RPMI7951 (cell line): ENCODE data around the gene PTPRN2. TPM values are rescaled to one million over a fixed set of nuclear protein-coding genes. Genes with fewer than 3 reads are reported as not detected.

Source experiments
- DNase-seq: peaks from one replicate; pipeline ENCODE4 v3.0.0-alpha.2; 2012; ENCODE audit warnings: low read depth
- total RNA-seq: library from RNA; depleted of rRNA; stranded (reverse); fragments of >200 nt; shearing (Covaris generic); gene quantifications from 2 replicates; pipeline ENCODE4 v1.2.3, GENCODE V29; 2014

Gene PTPRN2
- total RNA-seq, 1 experiment from 2014 or later, result 9.0 TPM

DNA sequence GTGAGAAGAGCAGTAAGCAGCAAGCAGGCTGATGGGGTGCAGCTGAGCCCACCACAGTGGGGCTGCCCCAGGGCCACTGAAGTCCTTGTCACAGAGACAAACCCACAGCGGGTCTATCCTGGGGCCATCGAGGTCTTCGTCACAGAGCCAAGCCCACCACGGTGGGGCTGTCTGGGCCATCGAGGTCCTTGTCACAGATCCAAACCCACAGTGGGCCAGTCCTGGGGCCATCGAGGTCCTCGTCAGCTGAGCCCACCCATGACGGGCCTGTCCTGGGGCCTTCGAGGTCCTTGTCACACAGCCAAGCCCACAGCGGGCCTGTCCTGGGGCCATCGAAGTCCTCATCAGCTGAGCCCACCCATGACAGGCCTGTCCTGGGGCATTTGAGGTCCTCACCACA lies 700.9 kb downstream of the PTPRN2 start:
- DNase-seq, result no peak

- no peak for DNase-seq
These were observed 701.4 kb downstream of the PTPRN2 start for GRCh38 chr7:157886266-157886665.

- DNase-seq, result no peak
These were observed 702.5 kb downstream of the PTPRN2 start for GRCh38 chr7:157885140-157885539.

DNA sequence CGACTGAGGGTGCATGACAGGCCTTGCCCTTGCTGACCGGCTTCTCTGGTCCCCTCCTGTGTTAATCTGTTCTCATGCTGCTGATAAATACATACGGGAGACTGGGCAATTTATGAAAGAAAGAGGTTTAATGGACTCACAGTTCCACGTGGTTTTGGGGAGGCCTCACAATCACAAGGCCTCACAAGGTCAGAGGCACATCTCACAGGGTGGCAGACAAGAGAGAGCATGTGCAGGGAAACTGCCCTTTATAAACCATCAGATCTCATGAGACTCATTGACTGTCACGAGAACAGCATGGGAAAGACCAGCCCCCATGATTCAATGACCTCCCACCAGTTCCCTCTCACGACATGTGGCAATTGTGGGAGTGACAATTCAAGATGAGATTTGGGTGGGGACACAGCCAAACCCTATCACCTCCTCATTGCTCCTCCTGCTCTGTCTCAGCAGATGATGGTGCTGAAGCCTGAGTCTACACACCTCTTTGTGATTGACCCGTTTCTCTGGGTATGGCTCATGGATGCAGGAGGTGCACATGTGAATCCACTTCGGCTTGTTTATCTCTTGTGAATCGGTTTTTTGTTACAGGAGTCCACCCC lies 703.1 kb downstream of the PTPRN2 start:
- no peak for DNase-seq

DNA sequence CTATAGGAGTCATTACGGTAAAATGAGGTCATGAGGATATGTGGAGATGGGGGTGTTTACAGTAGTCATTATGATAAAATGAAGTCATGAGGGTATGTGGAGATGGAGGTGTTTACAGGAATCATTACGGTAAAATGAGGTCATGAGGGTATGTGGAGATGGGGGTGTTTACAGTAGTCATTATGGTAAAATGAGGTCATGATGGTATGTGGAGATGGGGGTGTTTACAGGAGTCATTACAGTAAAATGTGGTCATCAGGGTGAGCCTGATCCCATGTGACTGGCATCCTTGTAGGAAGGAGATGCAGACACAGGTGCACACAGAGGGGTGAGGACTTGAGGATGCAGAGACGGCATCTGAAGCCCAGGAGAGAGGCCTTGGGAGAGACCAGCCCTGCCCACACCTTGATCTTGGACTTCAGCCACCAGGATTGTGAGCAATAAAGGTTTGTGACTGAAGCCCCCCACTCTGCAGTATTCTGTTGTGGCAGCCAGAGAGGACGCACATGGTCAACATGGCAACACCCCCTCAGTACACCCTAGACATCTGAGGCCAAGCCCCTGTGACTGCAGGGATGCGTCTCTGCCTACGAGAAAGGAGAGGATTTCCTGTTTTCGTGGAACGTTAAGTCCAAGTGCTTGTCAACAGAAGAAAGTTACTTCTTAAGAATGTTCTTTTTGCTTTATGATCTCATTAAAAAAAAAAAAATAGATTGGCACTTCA lies 706.4 kb downstream of the PTPRN2 start:
- no peak for DNase-seq

DNA sequence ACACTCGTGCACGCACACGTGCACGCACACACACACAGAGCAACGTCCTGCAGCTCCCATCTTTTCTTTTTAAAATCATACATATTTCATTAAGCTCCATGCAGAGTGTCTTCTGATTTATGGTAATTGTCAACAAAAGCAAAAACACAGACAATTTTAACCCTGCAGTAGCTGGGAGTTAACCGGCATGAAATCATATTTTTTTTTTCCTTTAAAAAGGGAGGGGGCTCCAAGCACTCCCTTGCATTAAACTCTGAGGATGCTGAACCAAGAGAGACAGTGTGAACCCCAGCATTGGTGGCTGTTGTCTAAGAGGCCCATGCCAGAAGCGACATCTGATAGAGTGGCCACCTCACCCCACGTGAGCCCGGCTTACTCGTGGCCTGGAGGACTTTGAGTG lies 708.2 kb downstream of the PTPRN2 start:
- DNase-seq, result no peak

DNA sequence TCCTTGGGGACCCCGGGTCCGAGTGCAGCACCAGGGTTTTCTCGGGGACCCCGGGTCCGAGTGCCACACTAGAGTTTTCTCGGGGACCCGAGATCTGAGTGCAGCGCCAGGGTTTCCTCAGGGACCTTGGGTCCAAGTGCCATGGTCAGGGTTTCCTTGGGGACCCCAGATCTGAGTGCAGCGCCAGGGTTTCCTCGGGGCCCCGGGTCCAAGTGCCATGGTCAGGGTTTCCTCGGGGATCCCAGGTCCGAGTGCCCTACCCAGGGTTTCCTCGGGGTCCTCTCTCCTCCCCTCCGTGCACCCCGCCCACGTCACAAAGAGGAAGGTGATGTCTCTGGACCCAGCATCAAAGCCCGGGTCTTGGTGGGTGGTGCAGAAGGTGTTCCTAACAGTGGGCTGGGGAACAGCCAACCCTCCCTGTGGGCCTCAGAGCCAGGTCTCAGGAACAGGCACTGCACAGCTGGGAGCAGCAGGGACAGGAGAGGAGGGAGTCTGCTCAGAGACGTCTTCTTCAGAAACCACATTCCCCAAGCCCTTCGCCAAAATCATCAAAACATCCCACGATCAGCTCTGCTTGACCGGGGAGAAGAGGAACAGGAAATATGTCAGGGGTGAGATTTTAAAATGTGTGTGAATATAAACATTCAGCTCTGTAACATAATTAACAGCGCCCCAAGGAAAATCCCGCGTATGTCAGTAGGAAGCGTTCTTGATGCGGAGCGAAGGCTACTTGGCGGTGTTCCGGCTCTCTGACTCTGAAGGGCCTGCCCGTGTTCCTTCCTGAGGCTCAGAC lies 710.1 kb downstream of the PTPRN2 start:
- no peak for DNase-seq

GRCh38 chr7:157876469-157877285 lies 710.9 kb downstream of the PTPRN2 start:
- DNase-seq, result no peak

GRCh38 chr7:157875230-157876179 lies 712.1 kb downstream of the PTPRN2 start:
- peak; percentile 13 for DNase-seq

DNA sequence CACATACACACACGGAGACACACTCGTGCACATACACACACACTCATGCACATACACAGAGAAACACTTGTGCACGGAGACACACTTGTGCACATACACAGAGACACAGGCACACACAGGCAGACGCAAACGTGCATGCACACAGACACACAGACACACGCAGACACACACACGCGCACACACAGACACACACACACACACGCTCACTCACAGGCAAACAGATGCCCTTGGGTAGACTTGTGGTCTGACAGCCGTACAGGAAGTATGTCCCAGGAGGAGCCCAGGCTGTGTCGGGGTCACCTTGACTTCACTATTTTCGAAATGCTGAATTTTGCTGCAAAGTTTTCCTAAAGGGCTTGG lies 712.8 kb downstream of the PTPRN2 start:
- DNase-seq, result no peak

DNA sequence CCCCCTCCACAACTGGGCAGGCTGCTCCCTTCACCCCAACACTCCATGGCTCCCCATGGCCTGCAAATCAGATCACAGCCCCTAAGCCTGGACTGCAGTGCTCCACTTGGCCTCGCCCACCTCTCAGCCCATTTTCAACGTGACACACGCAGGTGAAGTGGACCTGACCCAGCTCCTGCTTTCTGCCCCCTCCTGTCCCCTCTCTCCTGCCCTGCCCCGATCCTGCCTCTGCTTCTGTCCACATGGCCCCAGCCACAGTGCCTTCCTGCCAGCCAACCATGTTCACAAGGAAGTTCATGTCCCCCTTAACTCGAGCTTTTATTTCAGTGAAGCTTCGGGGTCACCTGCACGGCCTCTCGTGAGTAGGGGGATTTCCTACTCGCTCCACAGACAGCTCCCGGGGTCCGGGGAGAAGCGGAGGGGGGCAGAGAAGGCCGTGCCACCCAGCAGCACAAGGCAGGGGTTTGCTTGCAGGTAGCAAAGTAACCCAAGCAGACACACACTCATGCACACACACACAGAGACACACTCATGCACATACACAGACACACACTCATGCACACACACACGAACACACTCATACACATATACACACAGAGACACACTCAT lies 713.3 kb downstream of the PTPRN2 start:
- no peak for DNase-seq

GRCh38 chr7:157873664-157874063 lies 714.0 kb downstream of the PTPRN2 start:
- no peak for DNase-seq

- no peak for DNase-seq
These were observed 714.4 kb downstream of the PTPRN2 start for GRCh38 chr7:157873181-157873580.

DNA sequence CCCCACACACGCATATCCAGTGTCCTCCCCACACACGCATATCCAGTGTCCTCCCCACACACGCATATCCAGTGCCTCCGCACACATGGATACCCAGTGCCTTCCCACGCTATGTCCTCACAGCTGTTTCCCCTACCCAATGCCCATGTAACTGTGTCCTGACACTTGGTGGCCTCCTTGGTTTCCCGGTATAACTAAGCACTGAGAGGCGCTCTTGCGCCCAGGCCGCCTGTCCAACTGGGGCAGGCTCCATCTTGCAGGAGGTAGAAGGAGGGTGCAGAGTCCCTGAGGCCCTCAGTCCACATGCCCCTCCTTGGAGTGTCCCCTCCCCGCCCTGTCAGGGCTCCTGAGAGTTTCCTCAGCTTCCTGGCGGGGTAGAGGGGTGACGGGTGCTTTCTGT lies 715.2 kb downstream of the PTPRN2 start:
- no peak for DNase-seq

DNA sequence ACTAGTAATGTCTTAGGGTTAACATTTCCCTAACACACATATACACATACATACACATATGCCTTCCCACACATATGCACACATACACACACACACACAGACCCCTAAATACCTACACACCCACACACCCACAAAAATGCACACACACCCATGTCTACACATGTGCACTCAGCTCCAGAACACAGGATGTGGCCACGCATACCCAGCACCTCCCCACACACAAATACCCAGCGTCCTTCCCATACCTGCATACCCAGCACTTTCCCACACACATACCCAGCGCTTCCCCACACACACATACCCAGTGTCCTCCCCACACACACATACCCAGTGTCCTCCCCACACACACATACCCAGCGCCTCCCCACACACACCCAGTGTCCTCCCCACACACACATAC lies 715.9 kb downstream of the PTPRN2 start:
- DNase-seq, result no peak

DNA sequence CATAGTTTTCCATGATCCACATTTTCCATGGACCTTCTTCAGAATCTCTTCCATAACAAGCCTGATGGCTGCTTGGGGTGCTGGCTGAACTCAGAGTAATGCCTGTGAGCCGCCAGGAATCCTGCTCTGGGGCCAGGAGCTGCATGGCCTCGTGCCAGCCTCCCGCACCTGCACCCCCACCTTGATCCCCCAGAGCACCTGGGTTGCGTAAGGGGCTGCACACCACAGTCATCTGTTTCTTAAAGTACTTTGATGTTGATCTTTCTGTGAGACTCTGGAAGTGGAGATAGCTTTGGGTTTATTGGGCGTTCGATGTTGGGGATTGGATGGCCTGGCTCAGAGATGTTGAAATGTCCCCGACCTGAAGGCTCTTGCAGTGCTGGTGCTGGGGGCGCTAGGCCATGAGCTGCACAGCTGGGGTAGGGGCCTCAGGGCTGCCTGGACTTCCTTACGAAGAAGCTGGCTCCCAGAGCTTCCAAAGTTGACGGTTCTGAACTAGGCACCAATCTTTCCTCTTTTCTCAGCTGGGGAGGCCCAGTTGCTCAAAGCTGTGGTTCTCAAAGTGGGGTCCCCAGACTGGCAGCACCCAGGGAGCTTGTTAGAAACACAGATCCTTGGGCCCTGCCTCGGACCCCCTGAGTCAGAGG lies 716.9 kb downstream of the PTPRN2 start:
- no peak for DNase-seq

- DNase-seq, result no peak
These were observed 717.8 kb downstream of the PTPRN2 start for GRCh38 chr7:157869793-157870192.

- DNase-seq, result no peak
These were observed 719.8 kb downstream of the PTPRN2 start for GRCh38 chr7:157867685-157868305.

DNA sequence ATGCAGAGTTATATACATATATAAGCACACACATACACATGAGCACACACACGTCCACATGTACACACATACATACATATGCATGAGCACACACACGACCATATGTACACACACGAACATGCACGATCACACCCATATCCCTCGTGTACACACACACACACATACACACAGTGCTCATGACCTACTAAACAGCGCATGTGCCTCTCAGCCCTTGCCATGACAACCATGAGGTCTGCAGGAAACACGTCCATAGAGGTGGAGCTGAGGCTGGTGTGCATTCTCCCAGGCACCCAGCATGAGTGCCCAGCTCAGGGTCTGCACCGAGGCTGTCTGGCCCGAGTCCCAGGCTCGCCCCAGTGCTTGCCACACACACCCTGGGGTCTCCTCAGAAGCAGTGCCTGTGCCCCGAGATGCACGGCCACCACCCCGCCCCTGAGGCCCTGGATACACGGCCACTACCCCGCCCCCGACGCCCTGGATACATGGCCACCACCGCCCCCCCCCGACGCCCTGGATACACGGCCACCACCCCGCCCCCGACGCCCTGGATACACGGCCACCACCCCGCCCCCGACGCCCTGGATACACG lies 721.2 kb downstream of the PTPRN2 start:
- DNase-seq, result no peak
